Activated T-helper 2 cell treated with anti-CD3 and anti-CD28 coated beads, Interferon-gamma antibody, Interleukin-2, Interleukin-4, amounts not matched to agents 10 μg/mL and 5 μg/mL and 100 μg/mL, durations not matched to agents 14 hours and 24 hours and 36 hours (primary cell): ENCODE results near the gene SLC16A12. TPM values are rescaled to one million over a fixed set of nuclear protein-coding genes. Genes with fewer than 3 reads are reported as not detected.
A peak's percentile ranks its signal among the peaks of the same experiment; 100 is the strongest.
"Not testable (repeated sequence)": the region's sequence is repeated elsewhere in the genome, so short reads cannot be mapped to it uniquely, and the experiment has no call there.

ENCODE experiments used
- DNase-seq: peaks from one replicate; pipeline ENCODE4 v3.0.0; 2021; ENCODE audit warnings: low spot score
- H3K27ac Mint-ChIP-seq: one replicate; pipeline ENCODE4 v1.8.0; 2021; ENCODE audit warnings: mixed read lengths
- H3K27me3 Mint-ChIP-seq: one replicate; pipeline ENCODE4 v1.8.0; 2021; ENCODE audit warnings: low read depth, mixed read lengths
- H3K36me3 Mint-ChIP-seq: one replicate; pipeline ENCODE4 v1.8.0; 2021; ENCODE audit warnings: low read depth, mixed read lengths
- H3K4me1 Mint-ChIP-seq: one replicate; pipeline ENCODE4 v1.8.0; 2021; ENCODE audit warnings: low read depth, mixed read lengths
- H3K4me3 Mint-ChIP-seq: one replicate; pipeline ENCODE4 v1.8.0; 2021; ENCODE audit warnings: low read depth, mild to moderate bottlenecking, moderate library complexity, mixed read lengths
- H3K9me3 Mint-ChIP-seq: one replicate; pipeline ENCODE4 v1.8.0; 2021; ENCODE audit warnings: mixed read lengths
- intact Hi-C: fragments of 100-400 bp; cut with micrococcal nuclease; formaldehyde crosslinking; loops from one replicate; pipeline ENCODE4 v1.15.1; 2023
- total RNA-seq: library from RNA; stranded (reverse); gene quantifications from 2 replicates; pipeline ENCODE4 v1.2.3, GENCODE V29; 2022

Gene SLC16A12
- total RNA-seq, 1 donor from 2014 or later, result not detected

GRCh38 chr10:89414146-89414878 lies 121.1 kb downstream of the SLC16A12 start, which contains the start of gene IFIT5:
IFIT5 (plus strand) TSS chr10:89414568; CDS start chr10:89414799, 231 bp downstream.
- H3K4me1 Mint-ChIP-seq, result peaks cover 40% of the 10 kb centered on the region
- intact Hi-C loops, result loop anchor here (1.0 to 2.0 kb wide), 2 partner anchors 82 to 230 kb away; partner anchors contain the start of gene PANK1
- peak within 1 kb of the TSS; percentile 93 for H3K27ac Mint-ChIP-seq
- H3K36me3 Mint-ChIP-seq, result peaks cover 32% of the 10 kb centered on the region
- H3K4me3 Mint-ChIP-seq, result peak within 1 kb of the TSS; percentile 87
- peak; percentile 67 for DNase-seq
- peaks cover 11% of the 10 kb centered on the region for H3K9me3 Mint-ChIP-seq
- H3K27me3 Mint-ChIP-seq, result peaks cover 6% of the 10 kb centered on the region

GRCh38 chr10:89413398-89413912 lies 121.9 kb downstream of the SLC16A12 start:
- peaks cover 6% of the 10 kb centered on the region for H3K27me3 Mint-ChIP-seq
- H3K27ac Mint-ChIP-seq, result peak overlapping the region; percentile 86
- H3K9me3 Mint-ChIP-seq, result peaks cover 11% of the 10 kb centered on the region
- H3K4me3 Mint-ChIP-seq, result peak overlapping the region; percentile 87
- H3K4me1 Mint-ChIP-seq, result peaks cover 39% of the 10 kb centered on the region
- DNase-seq, result no peak
- peaks cover 31% of the 10 kb centered on the region for H3K36me3 Mint-ChIP-seq
- intact Hi-C loops, result no loop called here

- Mint-ChIP-seq H3K36me3 (peaks cover 20% of the 10 kb centered on the region), H3K9me3 (peaks cover 11% of the 10 kb centered on the region), H3K4me1 (peaks cover 32% of the 10 kb centered on the region), H3K4me3 (peak overlapping the region; percentile 42)
- H3K27me3 Mint-ChIP-seq, H3K27ac Mint-ChIP-seq, intact Hi-C loops, DNase-seq: not testable (repeated sequence)
Observed at GRCh38 chr10:89412276-89412675, 123.1 kb downstream of the SLC16A12 start.

- H3K4me1 Mint-ChIP-seq, result peaks cover 25% of the 10 kb centered on the region
- intact Hi-C loops, result not testable (repeated sequence)
Observed at GRCh38 chr10:89411135-89411534, 124.3 kb downstream of the SLC16A12 start.

GRCh38 chr10:89410551-89410950 lies 124.8 kb downstream of the SLC16A12 start:
- H3K27ac Mint-ChIP-seq, H3K4me3 Mint-ChIP-seq, H3K36me3 Mint-ChIP-seq, intact Hi-C loops, DNase-seq: not testable (repeated sequence)
- Mint-ChIP-seq H3K27me3 (peaks cover 11% of the 10 kb centered on the region), H3K4me1 (peaks cover 21% of the 10 kb centered on the region), H3K9me3 (peaks cover 11% of the 10 kb centered on the region)

More at GRCh38 chr10:89411135-89411534, 124.3 kb downstream of the SLC16A12 start:
- DNase-seq, H3K4me3 Mint-ChIP-seq, H3K27ac Mint-ChIP-seq: not testable (repeated sequence)
- peaks cover 11% of the 10 kb centered on the region for H3K9me3 Mint-ChIP-seq
- H3K36me3 Mint-ChIP-seq, result peaks cover 13% of the 10 kb centered on the region
- peaks cover 10% of the 10 kb centered on the region for H3K27me3 Mint-ChIP-seq

- peaks cover 11% of the 10 kb centered on the region for H3K9me3 Mint-ChIP-seq
- not testable (repeated sequence) for H3K36me3 Mint-ChIP-seq
Observed at GRCh38 chr10:89409282-89409681, 126.1 kb downstream of the SLC16A12 start.

GRCh38 chr10:89407792-89408191 lies 127.6 kb downstream of the SLC16A12 start:
- H3K27ac Mint-ChIP-seq, H3K4me3 Mint-ChIP-seq, H3K36me3 Mint-ChIP-seq, intact Hi-C loops, DNase-seq: not testable (repeated sequence)
- Mint-ChIP-seq H3K27me3 (peaks cover 12% of the 10 kb centered on the region), H3K9me3 (peaks cover 10% of the 10 kb centered on the region), H3K4me1 (peaks cover 13% of the 10 kb centered on the region)

More at GRCh38 chr10:89409282-89409681, 126.1 kb downstream of the SLC16A12 start:
- H3K4me3 Mint-ChIP-seq, DNase-seq, H3K27ac Mint-ChIP-seq, intact Hi-C loops: not testable (repeated sequence)
- peaks cover 12% of the 10 kb centered on the region for H3K27me3 Mint-ChIP-seq
- peaks cover 16% of the 10 kb centered on the region for H3K4me1 Mint-ChIP-seq

GRCh38 chr10:89406178-89406577 lies 129.2 kb downstream of the SLC16A12 start:
- H3K4me3 Mint-ChIP-seq, intact Hi-C loops, H3K27ac Mint-ChIP-seq, DNase-seq, H3K36me3 Mint-ChIP-seq, H3K9me3 Mint-ChIP-seq: not testable (repeated sequence)
- Mint-ChIP-seq H3K4me1 (peaks cover 12% of the 10 kb centered on the region), H3K27me3 (peaks cover 11% of the 10 kb centered on the region)

GRCh38 chr10:89404104-89405047 lies 131.0 kb downstream of the SLC16A12 start:
- no peak for DNase-seq
- Mint-ChIP-seq H3K36me3 (no peaks in the 10 kb centered on the region), H3K27ac (no peak overlapping the region), H3K4me3 (no peak overlapping the region), H3K4me1 (peaks cover 7% of the 10 kb centered on the region), H3K9me3 (no peaks in the 10 kb centered on the region), H3K27me3 (peaks cover 15% of the 10 kb centered on the region)
- intact Hi-C loops, result no loop called here

- no peak overlapping the region for H3K27ac Mint-ChIP-seq
- no peaks in the 10 kb centered on the region for H3K36me3 Mint-ChIP-seq
- no peak for DNase-seq
- H3K4me3 Mint-ChIP-seq, result no peak overlapping the region
- H3K27me3 Mint-ChIP-seq, result peaks cover 23% of the 10 kb centered on the region
- H3K9me3 Mint-ChIP-seq, result no peaks in the 10 kb centered on the region
- H3K4me1 Mint-ChIP-seq, result peaks cover 7% of the 10 kb centered on the region
- intact Hi-C loops, result no loop called here
Observed at GRCh38 chr10:89403043-89403442, 132.4 kb downstream of the SLC16A12 start.

GRCh38 chr10:89399956-89400355 lies 135.4 kb downstream of the SLC16A12 start:
- peaks cover 19% of the 10 kb centered on the region for H3K27me3 Mint-ChIP-seq
- H3K4me3 Mint-ChIP-seq, result no peak overlapping the region
- no peaks in the 10 kb centered on the region for H3K9me3 Mint-ChIP-seq
- DNase-seq, result no peak
- H3K36me3 Mint-ChIP-seq, result no peaks in the 10 kb centered on the region
- intact Hi-C loops, result no loop called here
- no peak overlapping the region for H3K27ac Mint-ChIP-seq
- peaks cover 7% of the 10 kb centered on the region for H3K4me1 Mint-ChIP-seq

GRCh38 chr10:89398003-89398749 lies 137.2 kb downstream of the SLC16A12 start:
- no peak for DNase-seq
- Mint-ChIP-seq H3K4me3 (no peak overlapping the region), H3K27me3 (peaks cover 19% of the 10 kb centered on the region), H3K36me3 (no peaks in the 10 kb centered on the region), H3K27ac (no peak overlapping the region), H3K9me3 (no peaks in the 10 kb centered on the region), H3K4me1 (peaks cover 8% of the 10 kb centered on the region)
- intact Hi-C loops, result no loop called here
